Esophagus mucosa (tissue), 1 donor: Measurements from ENCODE around the gene CEMP1. TPM values are rescaled to one million over a fixed set of nuclear protein-coding genes. Genes with fewer than 3 reads are reported as not detected.

Source experiments
- ATAC-seq: fragments of 200-7000 bp; cut with Tn5 transposase; one replicate; pipeline ENCODE4 v1.9.1; 2020
- total RNA-seq: library from RNA; stranded (reverse); gene quantifications from one replicate; pipeline ENCODE4 v1.2.4, GENCODE V29; 2023
- donor health status: DM: yes; HTN: yes; CAD: no.

CEMP1 gene
- total RNA-seq, 1 donor from 2014 or later: not detected

GRCh38 chr16:2483939-2484897, 47.0 kb downstream of the CEMP1 start:
- no peak for ATAC-seq

- ATAC-seq: no peak
These were observed 48.3 kb downstream of the CEMP1 start for GRCh38 chr16:2482708-2483534.

GRCh38 chr16:2482249-2482648, 49.0 kb downstream of the CEMP1 start:
- ATAC-seq: no peak

- ATAC-seq: no peak
These were observed 49.5 kb downstream of the CEMP1 start for GRCh38 chr16:2481676-2482075.

GRCh38 chr16:2480948-2481347, 50.3 kb downstream of the CEMP1 start:
- ATAC-seq: peak; percentile 84

Other genes starting within 250 kb of the CEMP1 start
- gene ABCA3, start 190.7 kb downstream of the CEMP1 start, total RNA-seq: 1.2 TPM
- gene CCNF, start 102.0 kb downstream of the CEMP1 start, total RNA-seq: 11.1 TPM
- 3.1 TPM for gene TEDC2, start 71.3 kb downstream of the CEMP1 start, total RNA-seq
- gene NTN3, start 60.1 kb downstream of the CEMP1 start, total RNA-seq: 0.08 TPM
- 2.0 TPM for gene TBC1D24, start 56.3 kb downstream of the CEMP1 start, total RNA-seq
- gene ATP6V0C, start 17.5 kb downstream of the CEMP1 start, total RNA-seq: 205 TPM
- 19.0 TPM for gene AMDHD2, start 11.0 kb downstream of the CEMP1 start, total RNA-seq
- gene PDPK1, start 6.6 kb upstream of the CEMP1 start, total RNA-seq: 26.1 TPM
- gene KCTD5, start 151.1 kb upstream of the CEMP1 start, total RNA-seq: 37.7 TPM
- gene PRSS27, start 188.8 kb upstream of the CEMP1 start, total RNA-seq: 191 TPM
- 280 TPM for gene SRRM2, start 221.2 kb upstream of the CEMP1 start, total RNA-seq
- 310 TPM for gene ELOB, start 245.9 kb upstream of the CEMP1 start, total RNA-seq